CD4-positive, alpha-beta T cell treated with Interleukin-4 for 4 hours (primary cell): ENCODE data around the gene KNL1.
A peak's percentile ranks its signal among the peaks of the same experiment; 100 is the strongest.
"Not testable (repeated sequence)": the region's sequence is repeated elsewhere in the genome, so short reads cannot be mapped to it uniquely, and the experiment has no call there.

Source experiments
- DNase-seq: peaks from one replicate; pipeline ENCODE4 v3.0.0-alpha.2; 2020

KNL1 gene

GRCh38 chr15:40582726-40583246, 11.3 kb upstream of the KNL1 start:
- DNase-seq: peak; percentile 30

GRCh38 chr15:40584191-40584590, 9.9 kb upstream of the KNL1 start:
- DNase-seq: no peak

- no peak for DNase-seq
Observed at GRCh38 chr15:40590667-40591050, 3.4 kb upstream of the KNL1 start.

- no peak for DNase-seq
Observed at GRCh38 chr15:40591389-40591788, 2.7 kb upstream of the KNL1 start.

GRCh38 chr15:40593165-40593564, 884 bp upstream of the KNL1 start:
- peak; percentile 48 for DNase-seq

- DNase-seq: no peak
Observed at GRCh38 chr15:40594429-40594836, 384 bp downstream of the KNL1 start.

GRCh38 chr15:40595219-40595618, 1.2 kb downstream of the KNL1 start:
- DNase-seq: no peak

- DNase-seq: no peak
Observed at GRCh38 chr15:40595773-40596172, 1.7 kb downstream of the KNL1 start.

- no peak for DNase-seq
Observed at GRCh38 chr15:40597024-40597423, 3.0 kb downstream of the KNL1 start.

GRCh38 chr15:40598126-40598525, 4.1 kb downstream of the KNL1 start:
- no peak for DNase-seq

GRCh38 chr15:40598672-40599071, 4.6 kb downstream of the KNL1 start:
- DNase-seq: no peak

GRCh38 chr15:40600956-40601355, 6.9 kb downstream of the KNL1 start:
- DNase-seq: no peak

- no peak for DNase-seq
Observed at GRCh38 chr15:40603935-40604334, 9.9 kb downstream of the KNL1 start.

GRCh38 chr15:40613080-40613479, 19.0 kb downstream of the KNL1 start:
- no peak for DNase-seq

- no peak for DNase-seq
Observed at GRCh38 chr15:40618023-40618422, 24.0 kb downstream of the KNL1 start.

- no peak for DNase-seq
Observed at GRCh38 chr15:40618906-40619305, 24.9 kb downstream of the KNL1 start.

GRCh38 chr15:40623361-40623760, 29.3 kb downstream of the KNL1 start:
- DNase-seq: no peak

GRCh38 chr15:40630313-40630712, 36.3 kb downstream of the KNL1 start:
- DNase-seq: no peak

GRCh38 chr15:40633178-40633577, 39.1 kb downstream of the KNL1 start:
- no peak for DNase-seq

- no peak for DNase-seq
Observed at GRCh38 chr15:40637221-40637745, 43.2 kb downstream of the KNL1 start.

- no peak for DNase-seq
Observed at GRCh38 chr15:40639677-40640076, 45.6 kb downstream of the KNL1 start.

GRCh38 chr15:40647523-40647922, 53.5 kb downstream of the KNL1 start:
- DNase-seq: no peak

- DNase-seq: no peak
Observed at GRCh38 chr15:40650479-40650878, 56.4 kb downstream of the KNL1 start.

- no peak for DNase-seq
Observed at GRCh38 chr15:40660686-40661085, 66.6 kb downstream of the KNL1 start.

GRCh38 chr15:40664909-40665308, 70.9 kb downstream of the KNL1 start:
- DNase-seq: no peak

GRCh38 chr15:40676290-40676689, 82.2 kb downstream of the KNL1 start:
- DNase-seq: not testable (repeated sequence)
